NCI-H446 (cell line): ENCODE results near the gene IQSEC3.
"Not testable (repeated sequence)": the region's sequence is repeated elsewhere in the genome, so short reads cannot be mapped to it uniquely, and the experiment has no call there.

Source experiments
- DNase-seq, 2 experiments: peaks; one replicate each; lab custom pipeline; 2025; lab: John Stamatoyannopoulos, UW

IQSEC3 gene

DNA sequence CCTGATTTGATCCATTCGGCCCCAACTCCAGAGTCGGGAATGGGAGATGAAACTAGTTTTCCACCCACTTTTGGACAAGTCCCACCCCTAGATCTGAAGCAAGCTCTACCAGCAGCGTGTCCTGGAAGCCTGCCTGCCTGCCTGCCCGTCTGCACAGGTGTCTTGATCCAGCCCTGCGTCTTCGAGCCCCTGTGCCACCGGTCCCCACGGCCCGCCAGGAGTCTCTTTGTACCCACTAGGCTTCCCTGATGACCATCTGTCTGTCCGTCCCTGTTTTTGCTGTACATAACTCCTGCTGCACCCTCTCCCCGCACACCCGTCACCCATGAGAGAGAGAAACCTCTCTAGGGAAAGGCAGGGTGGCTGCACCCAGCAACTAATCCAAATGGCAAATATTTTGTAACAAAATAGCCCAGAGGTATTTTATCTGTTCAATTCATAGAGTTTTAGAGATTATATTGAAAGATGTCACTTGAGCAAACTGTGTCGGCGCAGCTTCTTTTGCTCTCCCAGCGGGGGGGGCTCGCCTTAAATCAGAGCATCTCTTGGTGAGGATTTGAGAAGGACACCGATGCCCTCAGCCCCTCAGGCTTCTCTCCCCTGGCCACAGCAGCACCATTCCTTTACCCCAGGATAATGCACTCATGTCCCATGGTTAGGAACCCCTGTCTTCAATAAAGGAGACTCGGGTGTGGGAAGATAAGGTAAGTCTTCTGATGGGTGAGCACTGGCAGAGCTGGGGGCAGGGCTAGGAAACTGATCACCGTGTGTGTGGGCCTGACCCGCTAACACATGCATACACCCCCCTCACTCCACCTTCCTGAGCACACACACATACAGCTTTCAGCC, 111.6 kb downstream of the IQSEC3 start:
- no peak for DNase-seq

DNA sequence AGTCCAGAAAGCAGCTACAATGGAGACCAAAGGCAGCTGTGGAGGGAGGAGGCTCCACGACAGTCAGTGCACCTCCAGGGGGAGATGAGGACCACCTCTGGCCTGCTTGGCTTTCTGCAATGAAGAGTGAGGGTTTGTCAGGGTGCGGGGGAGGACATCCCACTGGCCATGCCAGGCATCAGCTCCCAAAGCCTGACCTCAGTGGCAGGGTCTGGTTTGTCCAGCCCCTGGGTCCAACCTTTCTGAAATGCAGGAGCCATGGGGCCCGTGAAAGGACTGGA, 112.2 kb downstream of the IQSEC3 start:
- no peak for DNase-seq

DNA sequence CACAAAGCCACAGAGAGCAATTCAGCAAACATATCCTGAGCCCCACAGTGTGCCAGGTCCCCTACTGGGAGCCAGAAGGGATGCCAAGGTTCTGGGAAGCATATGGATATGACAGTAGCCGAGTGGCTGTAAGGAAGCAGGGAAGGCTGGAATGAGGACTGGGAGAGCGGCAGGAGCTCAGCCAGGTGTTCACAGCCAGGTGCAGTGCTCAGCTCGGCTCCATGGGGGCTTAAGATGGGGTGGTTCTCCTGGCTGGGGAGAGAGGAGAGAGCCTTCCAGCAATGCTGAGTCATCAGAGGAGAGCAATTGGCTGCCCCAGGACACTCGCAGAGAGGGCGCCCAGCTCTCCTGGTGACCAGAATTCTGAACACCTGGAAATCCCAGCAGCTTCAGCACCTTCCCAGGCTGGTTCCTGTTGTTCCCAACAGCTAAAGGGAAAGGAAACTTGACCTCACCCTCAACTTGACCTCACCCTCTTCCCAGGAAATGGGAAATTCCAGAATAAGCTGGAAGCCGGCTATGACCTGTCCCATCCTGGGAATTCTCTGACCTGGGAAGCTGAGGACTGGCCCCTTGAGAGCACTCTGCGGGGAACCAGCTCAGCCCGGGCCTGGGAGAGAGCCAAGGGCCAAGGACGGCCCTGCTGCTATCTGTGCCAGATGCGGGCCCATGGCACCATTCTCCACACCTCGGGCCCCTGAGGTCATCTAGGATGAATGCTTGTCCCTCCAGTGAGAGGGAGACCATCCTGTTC, 112.7 kb downstream of the IQSEC3 start:
- peak; percentile 80 to 90 for DNase-seq

GRCh38 chr12:179885-180284, 113.3 kb downstream of the IQSEC3 start:
- DNase-seq = no peak

- no peak for DNase-seq
Observed at GRCh38 chr12:180445-180844, 113.9 kb downstream of the IQSEC3 start.

GRCh38 chr12:181921-182320, 115.4 kb downstream of the IQSEC3 start:
- no peak for DNase-seq

DNA sequence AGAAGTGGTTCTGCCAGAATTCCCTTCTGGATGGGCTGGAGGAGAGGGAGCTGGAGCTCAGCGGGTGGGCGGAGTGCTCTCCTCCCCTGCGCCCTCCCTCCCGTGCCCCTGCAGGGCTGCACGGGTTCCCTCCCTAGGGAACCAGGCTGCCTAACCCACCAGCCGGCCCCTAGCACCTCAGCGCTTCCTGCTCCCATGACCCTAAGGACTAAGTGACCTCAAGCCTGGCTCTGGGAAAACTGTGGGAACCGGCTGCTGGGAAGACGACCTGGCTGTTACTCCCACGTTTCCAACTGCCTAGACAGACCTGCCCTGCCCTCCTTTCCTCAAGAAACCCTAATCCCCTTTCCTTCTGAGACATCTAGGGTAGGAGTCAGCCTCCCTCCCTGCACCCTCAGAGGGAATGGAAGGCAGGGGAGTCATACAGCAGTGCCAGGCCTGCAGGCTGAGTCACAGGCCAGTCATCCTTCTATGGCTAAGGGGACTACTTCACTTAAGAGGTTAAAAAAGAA, 115.9 kb downstream of the IQSEC3 start:
- DNase-seq = no peak

DNA sequence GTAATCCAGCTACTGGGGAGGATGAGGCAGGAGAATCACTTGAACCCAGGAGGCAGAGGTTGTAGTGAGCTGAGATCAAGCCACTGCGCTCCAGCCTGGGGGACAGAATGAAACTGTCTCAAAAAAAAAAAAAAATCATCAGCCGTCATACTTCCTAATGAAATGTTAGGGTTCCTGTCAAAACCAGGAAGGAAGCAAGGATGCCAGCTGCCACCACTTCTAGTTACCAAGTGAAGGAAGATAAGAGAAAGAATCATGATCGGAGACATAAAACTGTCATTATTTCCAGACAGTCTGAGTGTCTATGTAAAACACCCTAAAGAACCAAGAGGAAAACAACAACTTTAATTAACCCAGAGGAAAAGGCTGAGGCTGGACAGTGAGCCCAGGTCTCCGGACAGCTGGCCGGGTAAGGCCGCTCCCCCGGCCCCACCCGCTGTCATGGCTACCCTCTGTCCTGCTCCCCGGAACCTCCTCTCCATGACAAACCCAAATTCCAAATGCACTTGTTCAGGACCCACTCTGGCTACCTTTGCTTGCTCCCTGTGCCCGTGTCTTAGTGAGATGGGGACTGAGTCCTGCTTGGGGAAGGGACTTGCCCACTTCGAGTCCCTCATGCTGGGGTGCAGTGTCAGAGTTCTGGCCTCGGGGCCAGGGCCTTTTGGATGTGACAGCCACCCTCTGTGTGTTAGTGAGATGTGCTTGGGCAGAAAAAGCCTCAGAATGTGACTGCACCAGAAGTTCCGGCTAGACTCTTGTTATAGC, 118.4 kb downstream of the IQSEC3 start:
- no peak for DNase-seq

- no peak for DNase-seq
Observed at GRCh38 chr12:185576-185955, 119.0 kb downstream of the IQSEC3 start.

- no peak for DNase-seq
Observed at GRCh38 chr12:186006-186625, 119.5 kb downstream of the IQSEC3 start.

DNA sequence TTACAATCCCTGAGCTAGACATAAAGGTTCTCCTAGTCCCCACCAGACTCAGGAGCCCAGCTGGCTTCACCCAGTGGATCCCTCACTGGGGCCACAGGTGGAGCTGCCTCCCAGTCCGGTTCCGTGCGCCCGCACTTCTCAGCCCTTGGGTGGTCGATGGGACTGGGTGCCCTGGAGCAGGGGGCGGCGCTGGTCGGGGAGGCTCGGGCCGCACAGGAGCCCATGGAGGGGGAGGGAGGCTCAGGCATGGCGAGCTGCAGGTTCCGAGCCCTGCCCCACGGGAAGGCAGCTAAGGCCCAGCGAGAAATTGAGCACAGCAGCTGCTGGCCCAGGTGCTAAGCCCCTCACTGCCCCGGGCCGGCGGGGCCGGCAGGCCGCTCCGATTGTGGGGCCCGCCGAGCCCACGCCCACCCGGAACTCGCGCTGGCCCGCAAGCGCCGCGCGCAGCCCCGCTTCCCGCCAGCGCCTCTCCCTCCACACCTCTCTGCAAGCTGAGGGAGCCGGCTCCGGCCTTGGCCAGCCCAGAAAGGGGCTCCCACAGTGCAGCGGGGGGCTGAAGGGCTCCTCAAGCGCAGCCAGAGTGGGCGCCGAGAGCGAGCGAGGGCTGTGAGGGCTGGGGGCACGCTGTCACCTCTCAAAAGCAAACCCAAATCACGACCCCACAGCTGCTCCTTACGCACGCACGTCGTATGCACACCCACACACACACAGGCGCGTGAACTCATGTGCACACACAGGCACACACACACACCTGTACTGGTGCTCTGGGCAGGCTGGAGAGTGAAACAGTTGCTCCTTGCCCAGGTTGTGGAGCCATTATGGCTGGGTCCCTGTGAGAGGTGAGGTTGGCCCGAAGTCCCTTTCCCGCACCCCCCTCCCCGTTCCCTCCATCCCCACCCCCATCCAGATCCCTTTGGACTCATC, 121.7 kb downstream of the IQSEC3 start:
- DNase-seq = not testable (repeated sequence)

GRCh38 chr12:188910-189621, 122.5 kb downstream of the IQSEC3 start:
- peak in 1 of 2 experiments; percentile 35 for DNase-seq

GRCh38 chr12:189622-189962, 123.0 kb downstream of the IQSEC3 start:
- DNase-seq = no peak

DNA sequence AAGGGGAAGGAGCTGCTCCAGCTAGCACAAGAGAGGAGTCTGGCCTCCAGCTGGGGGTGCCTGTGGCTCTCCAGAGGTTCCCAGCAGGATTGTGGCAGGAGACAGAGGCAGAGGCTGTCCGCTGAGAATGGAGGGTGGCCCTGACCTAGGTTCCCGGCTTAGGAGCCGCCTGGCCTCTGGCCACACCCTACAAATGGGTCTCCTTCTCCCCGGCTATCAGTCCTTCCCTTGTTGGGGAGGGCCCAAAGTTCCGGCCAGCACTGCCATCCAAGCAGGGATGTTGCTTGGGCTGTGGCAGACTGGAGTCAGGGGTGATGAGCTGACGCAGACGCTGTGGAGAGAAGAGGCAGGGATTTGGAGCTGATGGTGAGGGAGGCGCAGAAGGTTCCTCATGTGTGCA, 124.3 kb downstream of the IQSEC3 start:
- DNase-seq = no peak

- DNase-seq = no peak
Observed at GRCh38 chr12:191541-191940, 125.0 kb downstream of the IQSEC3 start.

DNA sequence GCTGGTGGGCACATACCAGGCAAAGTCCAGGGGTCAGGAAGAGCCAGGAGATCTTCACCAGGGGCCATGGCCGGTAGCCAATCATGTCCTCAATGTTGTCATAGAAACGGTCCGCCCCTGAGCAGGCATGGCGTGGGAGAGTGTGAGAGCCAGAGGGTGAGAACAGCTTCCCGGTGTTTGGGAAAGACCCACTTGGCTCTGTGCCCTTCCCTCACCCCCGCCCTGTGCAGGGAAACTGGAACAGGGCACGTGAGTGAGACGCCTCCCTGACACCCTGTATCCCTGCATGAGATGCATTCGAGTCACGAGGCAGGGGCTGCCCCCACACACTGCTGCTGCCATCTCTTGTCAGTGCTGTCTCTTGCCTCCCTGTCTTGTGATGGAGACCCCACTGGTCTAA, 126.7 kb downstream of the IQSEC3 start:
- DNase-seq = peak in 1 of 2 experiments; percentile 19

DNA sequence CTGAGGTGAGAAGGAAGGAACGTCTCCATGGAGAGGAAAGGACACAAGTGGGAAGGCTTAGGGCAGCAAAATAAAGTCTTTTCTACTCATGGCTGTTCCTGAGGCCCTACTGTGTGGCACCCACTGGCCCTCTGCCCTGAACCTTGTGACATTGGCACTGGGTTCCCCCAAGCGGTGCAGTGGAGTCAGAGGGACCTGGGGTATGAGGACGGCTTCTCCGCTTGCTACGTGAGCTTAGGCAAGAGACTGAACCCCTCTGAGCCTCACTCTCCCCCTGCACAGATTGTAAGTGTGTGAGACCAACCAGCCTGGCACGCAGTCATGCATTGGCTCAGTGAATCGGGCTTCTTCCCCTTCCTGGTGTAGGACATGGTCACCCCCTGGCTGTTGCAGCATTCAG, 127.7 kb downstream of the IQSEC3 start:
- no peak for DNase-seq

DNA sequence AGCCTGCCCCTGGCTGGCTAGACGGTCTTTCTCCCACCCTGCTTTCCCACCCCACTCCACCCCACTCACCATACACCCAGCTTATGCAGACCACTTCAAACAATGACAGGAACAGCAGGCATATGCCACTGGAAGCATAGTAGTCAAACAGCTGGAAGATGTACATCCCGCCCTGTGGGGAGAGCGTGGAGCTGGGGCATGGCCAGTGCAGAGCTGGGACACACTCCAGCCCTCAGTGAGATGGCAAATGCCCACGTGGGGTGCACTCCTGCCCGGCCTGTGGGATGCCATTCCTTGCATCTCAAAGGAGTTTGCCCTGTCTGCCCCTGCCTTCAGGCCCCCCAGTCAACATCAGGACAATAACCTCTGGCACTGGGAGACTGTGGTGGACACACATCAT, 128.6 kb downstream of the IQSEC3 start:
- DNase-seq = no peak

DNA sequence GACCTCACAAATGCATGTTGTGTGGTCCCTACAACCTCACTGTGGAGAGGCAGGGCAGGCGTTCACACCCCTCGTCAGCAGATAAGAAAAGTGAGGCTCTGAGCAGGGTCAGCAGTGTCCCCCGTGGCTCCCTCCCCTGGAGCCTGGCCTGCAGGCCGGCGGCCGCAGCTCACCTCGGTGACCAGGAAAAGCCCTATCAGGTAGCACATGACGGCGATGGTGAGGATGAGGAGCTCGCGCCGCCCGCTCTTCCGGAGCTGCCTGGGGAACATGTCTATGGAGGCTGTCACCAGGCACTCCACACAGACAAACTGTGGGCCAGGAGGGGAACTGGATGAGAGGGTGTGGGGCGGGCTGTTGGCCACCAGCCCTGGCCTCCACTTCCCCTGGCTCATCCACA, 129.4 kb downstream of the IQSEC3 start:
- DNase-seq = no peak

DNA sequence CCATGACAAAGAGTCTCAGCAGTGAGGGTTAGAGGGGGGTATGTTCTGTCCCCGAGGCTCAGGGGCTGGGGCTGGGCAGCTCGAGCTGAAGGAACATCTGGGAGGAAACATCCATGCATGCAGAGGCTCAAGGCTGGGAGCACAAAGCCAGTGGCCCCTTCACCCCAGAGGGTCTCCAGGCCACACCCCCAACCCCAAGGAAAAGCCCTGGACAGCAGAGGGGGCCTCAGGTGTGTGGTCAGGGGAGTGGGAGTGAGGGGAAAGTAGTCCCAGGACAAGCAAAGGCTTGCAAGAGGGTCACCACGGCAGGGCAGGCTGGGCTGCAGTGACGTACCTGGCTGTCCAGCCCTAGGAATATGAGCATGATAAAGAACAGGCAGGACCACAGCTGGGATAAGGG, 129.9 kb downstream of the IQSEC3 start:
- DNase-seq = no peak

DNA sequence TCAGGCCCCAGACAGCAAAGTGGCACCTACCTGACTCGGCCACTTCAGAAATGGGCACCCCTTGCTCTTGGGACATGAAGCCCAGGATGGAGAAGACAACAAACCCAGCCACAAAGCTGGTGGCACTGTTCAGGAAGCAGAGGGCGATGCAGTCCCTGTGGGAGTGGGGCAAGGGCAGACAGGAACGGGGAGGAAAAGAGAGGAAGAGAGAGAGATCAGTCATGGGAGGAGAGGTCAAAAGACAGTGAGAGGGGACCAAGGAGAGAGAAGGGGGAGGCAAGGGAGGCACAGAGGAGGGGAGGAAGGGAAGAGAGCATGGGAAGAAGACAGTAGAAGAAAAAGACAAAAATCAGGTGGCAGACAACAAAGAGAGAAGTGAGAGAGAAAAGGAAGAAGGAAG, 130.8 kb downstream of the IQSEC3 start:
- DNase-seq = no peak
